WTC11 (cell line): Measurements from ENCODE around the gene ZFHX3.

Source experiments
- CTCF ChIP-seq: fragments of 200-600 bp; IDR thresholded peaks from 2 replicates; pipeline ENCODE4 v1.8.0; 2022; ENCODE audit warnings: antibody characterized with exemption
- FOXK1 ChIP-seq: sonication (generic); formaldehyde crosslinking; IDR thresholded peaks from 2 replicates; pipeline ENCODE4 v1.8.0; 2022; ENCODE audit warnings: mild to moderate bottlenecking, moderate library complexity, missing genetic modification reagents
- TF ChIP-seq, protein P1 (sequence below): sonication (generic); formaldehyde crosslinking; IDR thresholded peaks from 2 replicates; pipeline ENCODE4 v1.8.0; 2022; ENCODE audit warnings: mild to moderate bottlenecking, missing genetic modification reagents

GRCh38 chr16:73031155-73031866, 16.6 kb downstream of the ZFHX3 start:
- TF ChIP-seq, protein P1, sequence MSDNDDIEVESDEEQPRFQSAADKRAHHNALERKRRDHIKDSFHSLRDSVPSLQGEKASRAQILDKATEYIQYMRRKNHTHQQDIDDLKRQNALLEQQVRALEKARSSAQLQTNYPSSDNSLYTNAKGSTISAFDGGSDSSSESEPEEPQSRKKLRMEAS (CRISPR knock-in tag), result no peak
- TF ChIP-seq FOXK1 (no peak), CTCF (no peak)
